ENCODE data around the gene OXER1. TPM values are rescaled to one million over a fixed set of nuclear protein-coding genes. Genes with fewer than 3 reads are reported as not detected.

OXER1 gene
- total and polyA plus RNA-seq, 2 of the 13 experiments (the other 11 are each of a cell fraction or from before 2014, with no cell fraction given): 8.0 to 9.0 TPM

DNA sequence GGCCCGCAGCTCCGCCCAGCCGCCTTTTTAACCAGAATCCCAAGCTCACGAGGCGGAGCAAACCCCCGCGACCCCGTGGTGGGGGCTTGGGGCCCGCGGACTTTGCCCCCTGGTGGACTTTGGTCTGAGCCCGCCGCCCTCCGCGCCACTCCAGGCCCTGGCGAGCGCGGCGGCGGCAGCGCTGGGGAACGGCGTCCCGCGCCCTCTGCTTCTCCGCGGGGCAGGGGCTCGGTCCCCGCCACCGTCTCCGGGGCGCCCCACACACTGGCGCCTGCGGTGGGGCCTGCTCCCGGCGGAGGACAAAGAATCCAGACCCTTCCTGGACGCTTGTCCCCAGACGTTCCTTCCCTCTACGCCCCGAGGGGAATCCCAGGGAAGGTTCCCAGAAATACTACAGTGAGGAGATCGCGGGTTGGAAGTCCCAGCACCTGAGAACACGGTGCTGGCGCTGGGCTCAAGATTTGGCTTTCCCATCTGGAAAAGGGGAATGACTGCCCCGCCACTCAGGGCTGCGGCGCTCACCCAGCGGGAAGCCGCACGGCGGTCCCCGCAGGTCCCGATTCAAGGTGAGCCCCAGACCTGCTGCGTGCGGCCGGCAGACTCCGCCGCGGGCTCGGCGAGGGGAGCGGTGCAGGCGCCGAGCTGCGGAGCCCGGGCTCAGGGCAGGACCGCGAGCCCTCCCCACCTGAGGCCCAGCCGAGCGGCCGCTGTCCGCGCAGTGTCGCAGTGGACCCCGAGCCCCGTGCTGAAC, 28.8 kb upstream of the OXER1 start, which contains the start of gene HAAO (continued):
- TF ChIP-seq GTF2F1 (IDR thresholded peaks at IDR 0.05; ENCODE audit: low read length) (peak; percentile 74; the same call in 1 of the 2 replicates), SUZ12 (IDR thresholded peaks at IDR 0.05; ENCODE audit: low read depth, low read length) (peak; percentile 6; the same call in 1 of the 2 replicates), RCOR2 (CRISPR knock-in tag; IDR thresholded peaks at IDR 0.05) (peak; percentile 86), TBP (CRISPR knock-in tag; IDR thresholded peaks at IDR 0.05) (peak; percentile 95), ZNF256 (CRISPR knock-in tag; conservative IDR thresholded peaks at IDR 0.05) (peak; percentile 86; the same call in 1 of the 2 replicates), SOX6 (IDR thresholded peaks at IDR 0.05) (no peak), SOX6 (CRISPR knock-in tag; IDR thresholded peaks at IDR 0.05) (peak; percentile 91), ZNF34 (CRISPR knock-in tag; IDR thresholded peaks at IDR 0.05; ENCODE audit: borderline replicate concordance) (peak; percentile 92), SMC3 (IDR thresholded peaks at IDR 0.05; ENCODE audit: low read length) (no peak), ZNF3 (CRISPR knock-in tag; IDR thresholded peaks at IDR 0.05) (no peak), TOPORS (CRISPR knock-in tag; IDR thresholded peaks at IDR 0.05) (peak; percentile 96), ATAD3A (CRISPR knock-in tag; IDR thresholded peaks at IDR 0.05) (0 out of 2 replicates have a peak, but pooled peaks have one; percentile 43), NBN (conservative IDR thresholded peaks at IDR 0.05) (no peak), ZNF329 (CRISPR knock-in tag; IDR thresholded peaks at IDR 0.05; ENCODE audit: low read depth) (peak; percentile 95), CHD4 (IDR thresholded peaks at IDR 0.05; ENCODE audit: borderline replicate concordance, low read length) (no peak; the same call in 1 of the 2 replicates), EZH2 (conservative IDR thresholded peaks at IDR 0.05; ENCODE audit: low read depth, low read length) (no peak), NFIB (CRISPR knock-in tag; IDR thresholded peaks at IDR 0.05; ENCODE audit: borderline replicate concordance) (no peak), FOXA3 (CRISPR knock-in tag; IDR thresholded peaks at IDR 0.05) (peak; percentile 91), AGO1 (IDR thresholded peaks at IDR 0.05; ENCODE audit: low read depth, low read length, poor library complexity, severe bottlenecking) (peak; percentile 91), CEBPG (CRISPR knock-in tag; IDR thresholded peaks at IDR 0.05) (peak; percentile 28; the same call in 1 of the 2 replicates)
- TF ChIP-seq, protein P1, sequence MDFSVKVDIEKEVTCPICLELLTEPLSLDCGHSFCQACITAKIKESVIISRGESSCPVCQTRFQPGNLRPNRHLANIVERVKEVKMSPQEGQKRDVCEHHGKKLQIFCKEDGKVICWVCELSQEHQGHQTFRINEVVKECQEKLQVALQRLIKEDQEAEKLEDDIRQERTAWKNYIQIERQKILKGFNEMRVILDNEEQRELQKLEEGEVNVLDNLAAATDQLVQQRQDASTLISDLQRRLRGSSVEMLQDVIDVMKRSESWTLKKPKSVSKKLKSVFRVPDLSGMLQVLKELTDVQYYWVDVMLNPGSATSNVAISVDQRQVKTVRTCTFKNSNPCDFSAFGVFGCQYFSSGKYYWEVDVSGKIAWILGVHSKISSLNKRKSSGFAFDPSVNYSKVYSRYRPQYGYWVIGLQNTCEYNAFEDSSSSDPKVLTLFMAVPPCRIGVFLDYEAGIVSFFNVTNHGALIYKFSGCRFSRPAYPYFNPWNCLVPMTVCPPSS (IDR thresholded peaks at IDR 0.05): no peak
- TF ChIP-seq, protein P2, sequence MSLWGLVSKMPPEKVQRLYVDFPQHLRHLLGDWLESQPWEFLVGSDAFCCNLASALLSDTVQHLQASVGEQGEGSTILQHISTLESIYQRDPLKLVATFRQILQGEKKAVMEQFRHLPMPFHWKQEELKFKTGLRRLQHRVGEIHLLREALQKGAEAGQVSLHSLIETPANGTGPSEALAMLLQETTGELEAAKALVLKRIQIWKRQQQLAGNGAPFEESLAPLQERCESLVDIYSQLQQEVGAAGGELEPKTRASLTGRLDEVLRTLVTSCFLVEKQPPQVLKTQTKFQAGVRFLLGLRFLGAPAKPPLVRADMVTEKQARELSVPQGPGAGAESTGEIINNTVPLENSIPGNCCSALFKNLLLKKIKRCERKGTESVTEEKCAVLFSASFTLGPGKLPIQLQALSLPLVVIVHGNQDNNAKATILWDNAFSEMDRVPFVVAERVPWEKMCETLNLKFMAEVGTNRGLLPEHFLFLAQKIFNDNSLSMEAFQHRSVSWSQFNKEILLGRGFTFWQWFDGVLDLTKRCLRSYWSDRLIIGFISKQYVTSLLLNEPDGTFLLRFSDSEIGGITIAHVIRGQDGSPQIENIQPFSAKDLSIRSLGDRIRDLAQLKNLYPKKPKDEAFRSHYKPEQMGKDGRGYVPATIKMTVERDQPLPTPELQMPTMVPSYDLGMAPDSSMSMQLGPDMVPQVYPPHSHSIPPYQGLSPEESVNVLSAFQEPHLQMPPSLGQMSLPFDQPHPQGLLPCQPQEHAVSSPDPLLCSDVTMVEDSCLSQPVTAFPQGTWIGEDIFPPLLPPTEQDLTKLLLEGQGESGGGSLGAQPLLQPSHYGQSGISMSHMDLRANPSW (CRISPR knock-in tag; IDR thresholded peaks at IDR 0.05; ENCODE audit: borderline replicate concordance): peak; percentile 96; the same call in 1 of the 2 replicates
- TF ChIP-seq, protein P3, sequence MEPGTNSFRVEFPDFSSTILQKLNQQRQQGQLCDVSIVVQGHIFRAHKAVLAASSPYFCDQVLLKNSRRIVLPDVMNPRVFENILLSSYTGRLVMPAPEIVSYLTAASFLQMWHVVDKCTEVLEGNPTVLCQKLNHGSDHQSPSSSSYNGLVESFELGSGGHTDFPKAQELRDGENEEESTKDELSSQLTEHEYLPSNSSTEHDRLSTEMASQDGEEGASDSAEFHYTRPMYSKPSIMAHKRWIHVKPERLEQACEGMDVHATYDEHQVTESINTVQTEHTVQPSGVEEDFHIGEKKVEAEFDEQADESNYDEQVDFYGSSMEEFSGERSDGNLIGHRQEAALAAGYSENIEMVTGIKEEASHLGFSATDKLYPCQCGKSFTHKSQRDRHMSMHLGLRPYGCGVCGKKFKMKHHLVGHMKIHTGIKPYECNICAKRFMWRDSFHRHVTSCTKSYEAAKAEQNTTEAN (CRISPR knock-in tag; conservative IDR thresholded peaks at IDR 0.05): peak; percentile 91
- TF ChIP-seq, protein P4, sequence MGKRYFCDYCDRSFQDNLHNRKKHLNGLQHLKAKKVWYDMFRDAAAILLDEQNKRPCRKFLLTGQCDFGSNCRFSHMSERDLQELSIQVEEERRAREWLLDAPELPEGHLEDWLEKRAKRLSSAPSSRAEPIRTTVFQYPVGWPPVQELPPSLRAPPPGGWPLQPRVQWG (CRISPR knock-in tag; IDR thresholded peaks at IDR 0.05; ENCODE audit: borderline replicate concordance, low read depth): no peak; the same call in 1 of the 2 replicates
- TF ChIP-seq, protein P5, sequence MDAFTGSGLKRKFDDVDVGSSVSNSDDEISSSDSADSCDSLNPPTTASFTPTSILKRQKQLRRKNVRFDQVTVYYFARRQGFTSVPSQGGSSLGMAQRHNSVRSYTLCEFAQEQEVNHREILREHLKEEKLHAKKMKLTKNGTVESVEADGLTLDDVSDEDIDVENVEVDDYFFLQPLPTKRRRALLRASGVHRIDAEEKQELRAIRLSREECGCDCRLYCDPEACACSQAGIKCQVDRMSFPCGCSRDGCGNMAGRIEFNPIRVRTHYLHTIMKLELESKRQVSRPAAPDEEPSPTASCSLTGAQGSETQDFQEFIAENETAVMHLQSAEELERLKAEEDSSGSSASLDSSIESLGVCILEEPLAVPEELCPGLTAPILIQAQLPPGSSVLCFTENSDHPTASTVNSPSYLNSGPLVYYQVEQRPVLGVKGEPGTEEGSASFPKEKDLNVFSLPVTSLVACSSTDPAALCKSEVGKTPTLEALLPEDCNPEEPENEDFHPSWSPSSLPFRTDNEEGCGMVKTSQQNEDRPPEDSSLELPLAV (CRISPR knock-in tag; conservative IDR thresholded peaks at IDR 0.05; ENCODE audit: low read depth): peak; percentile 76; the same call in 1 of the 2 replicates
